SK-N-SH (cell line): ENCODE measurements around the gene HSD11B1L. TPM values are rescaled to one million over a fixed set of nuclear protein-coding genes. Genes with fewer than 3 reads are reported as not detected.

Experiments
- CTCF ChIA-PET: fragments of 300-600, 350-600 bp; formaldehyde crosslinking; extraction: SDS; loops from one replicate; lab custom pipeline; 2021; lab: Yijun Ruan, JAX
- POLR2A ChIA-PET: fragments of 350-600 bp; sonication (Branson Sonifier 250); formaldehyde crosslinking; extraction: SDS; loops from one replicate; lab custom pipeline; 2020; ENCODE audit warnings: antibody characterized with exemption, inconsistent platforms; lab: Yijun Ruan, JAX
- DNase-seq: peaks from one replicate; pipeline ENCODE4 v3.0.0; 2012
- H2AFZ ChIP-seq: fragments of 200-600 bp; sonication (generic); 2 replicates; pipeline ENCODE4 v1.8.1; 2016; ENCODE audit warnings: antibody characterized with exemption, mild to moderate bottlenecking, low read depth
- H3F3A ChIP-seq: fragments of 200-600 bp; sonication (generic); replicated peaks from 2 replicates; pipeline ENCODE3; 2016; ENCODE audit warnings: antibody characterized with exemption, mild to moderate bottlenecking; ENCODE audit not compliant: insufficient read depth
- H3K27ac ChIP-seq, 2 experiments: fragments of 200-500 bp in 1 of 2; fragments of 200-600 bp in 1 of 2; sonication (Bioruptor generic) in 1 of 2; sonication (generic), shearing (Covaris generic) in 1 of 2; 2 replicates each; pipeline versions ENCODE4 v1.5.1 to v1.6.1; 2014 to 2016; ENCODE audit warnings: low read depth in 2 of 2, inconsistent platforms in 1 of 2, low read length in 1 of 2, mild to moderate bottlenecking in 1 of 2, mixed read lengths in 1 of 2
- H3K27me3 ChIP-seq: fragments of 200-600 bp; sonication (generic), shearing (Covaris generic); 2 replicates; pipeline ENCODE4 v1.6.1; 2016; ENCODE audit warnings: mixed run types; ENCODE audit not compliant: insufficient read depth
- H3K36me3 ChIP-seq, 2 experiments: fragments of 200-500 bp in 1 of 2; fragments of 200-600 bp in 1 of 2; sonication (Bioruptor generic) in 1 of 2; sonication (generic) in 1 of 2; replicated peaks in 1 of 2; 2 replicates each; pipeline versions ENCODE3 to v1.5.1; 2014 to 2016; ENCODE audit warnings: low read length in 1 of 2, mild to moderate bottlenecking in 1 of 2; ENCODE audit not compliant: insufficient read depth in 2 of 2, control insufficient read depth in 1 of 2
- H3K4me1 ChIP-seq, 2 experiments: fragments of 200-500 bp in 1 of 2; fragments of 200-600 bp in 1 of 2; sonication (Bioruptor generic) in 1 of 2; sonication (generic), shearing (Covaris generic) in 1 of 2; 2 replicates each; pipeline versions ENCODE4 v1.5.1 to v1.6.1; 2014 to 2016; ENCODE audit warnings: low read depth in 1 of 2, low read length in 1 of 2, mixed run types in 1 of 2; ENCODE audit not compliant: insufficient read depth in 2 of 2, control insufficient read depth in 1 of 2
- H3K4me2 ChIP-seq: fragments of 200-600 bp; sonication (generic), shearing (Covaris generic); 2 replicates; pipeline ENCODE4 v1.6.1; 2017; ENCODE audit warnings: mixed run types
- H3K4me3 ChIP-seq, 2 experiments: fragments of 200-500 bp in 1 of 2; fragments of 200-600 bp in 1 of 2; sonication (Bioruptor generic) in 1 of 2; sonication (generic), shearing (Covaris generic) in 1 of 2; 2 replicates each; pipeline versions ENCODE4 v1.5.1 to v1.8.1; 2014 to 2016; ENCODE audit warnings: low read depth in 2 of 2, inconsistent platforms in 1 of 2, low read length in 1 of 2, mild to moderate bottlenecking in 1 of 2, mixed read lengths in 1 of 2, moderate library complexity in 1 of 2
- H3K79me2 ChIP-seq: fragments of 200-600 bp; sonication (generic); 2 replicates; pipeline ENCODE4 v1.8.1; 2017; ENCODE audit warnings: mild to moderate bottlenecking; ENCODE audit not compliant: insufficient read depth
- H3K9ac ChIP-seq: fragments of 200-600 bp; sonication (generic); 2 replicates; pipeline ENCODE4 v1.6.1; 2017; ENCODE audit warnings: mixed run types
- H3K9me2 ChIP-seq: fragments of 200-600 bp; sonication (generic); 2 replicates; pipeline ENCODE4 v1.6.1; 2017; ENCODE audit warnings: mixed run types
- H3K9me3 ChIP-seq: fragments of 200-600 bp; sonication (generic); 2 replicates; pipeline ENCODE4 v1.6.1; 2017; ENCODE audit warnings: mixed run types, mild to moderate bottlenecking, moderate library complexity
- H4K20me1 ChIP-seq: fragments of 200-600 bp; sonication (generic); 2 replicates; pipeline ENCODE4 v1.6.1; 2017; ENCODE audit warnings: mild to moderate bottlenecking, mixed run types; ENCODE audit not compliant: insufficient read depth
- FOSL2 ChIP-seq: IDR thresholded peaks from 2 replicates; pipeline ENCODE4 v1.4.0; 2012; ENCODE audit warnings: low read depth, mild to moderate bottlenecking, moderate library complexity, borderline replicate concordance
- FOXJ3 ChIP-seq: sonication (generic); formaldehyde crosslinking; IDR thresholded peaks from 2 replicates; pipeline ENCODE4 v1.5.1; 2020; ENCODE audit warnings: mild to moderate bottlenecking, missing genetic modification reagents
- GABPA ChIP-seq: IDR thresholded peaks from 2 replicates; pipeline ENCODE4 v1.4.0; 2012; ENCODE audit warnings: low read depth, mild to moderate bottlenecking
- JUND ChIP-seq: IDR thresholded peaks from 2 replicates; pipeline ENCODE4 v1.4.0; 2012
- MEF2A ChIP-seq: IDR thresholded peaks from 2 replicates; pipeline ENCODE4 v1.4.0; 2012; ENCODE audit warnings: low read depth, borderline replicate concordance
- NRF1 ChIP-seq: IDR thresholded peaks from 2 replicates; pipeline ENCODE4 v1.6.1; 2012; ENCODE audit warnings: low read depth, mild to moderate bottlenecking, low read length
- RCOR1 ChIP-seq: fragments of 150-350 bp; IDR thresholded peaks from 2 replicates; pipeline ENCODE4 v1.6.1; 2017; ENCODE audit warnings: antibody characterized with exemption, low read length
- SIN3A ChIP-seq: IDR thresholded peaks from 2 replicates; pipeline ENCODE4 v1.6.1; 2012; ENCODE audit warnings: low read depth, mild to moderate bottlenecking, low read length, moderate library complexity, borderline replicate concordance
- TAF1 ChIP-seq: IDR thresholded peaks from 2 replicates; pipeline ENCODE4 v1.6.1; 2012; ENCODE audit warnings: low read depth, mild to moderate bottlenecking, low read length, moderate library complexity, borderline replicate concordance
- TEAD4 ChIP-seq: IDR thresholded peaks from 2 replicates; pipeline ENCODE4 v1.4.0; 2012; ENCODE audit warnings: mild to moderate bottlenecking, borderline replicate concordance; ENCODE audit not compliant: insufficient read depth
- YY1 ChIP-seq: IDR thresholded peaks from 2 replicates; pipeline ENCODE4 v1.4.0; 2012; ENCODE audit warnings: low read depth, mild to moderate bottlenecking
- ZBTB33 ChIP-seq: IDR thresholded peaks from 2 replicates; pipeline ENCODE4 v1.4.0; 2012; ENCODE audit warnings: low read depth, borderline replicate concordance
- WGBS: methylation state at CpG from one replicate; pipeline ENCODE4 v1.1.6; 2017; ENCODE audit warnings: low lambda C conversion rate; 5-methylcytosine and 5-hydroxymethylcytosine counted together
- polyA plus RNA-seq, 3 experiments: library from polyadenylated mRNA; depleted of rRNA; stranded (reverse); fragments of >200 nt; gene quantifications; 2 replicates each; pipeline ENCODE4 v1.2.3, GENCODE V29; 2012
- TF ChIP-seq, protein P1 (sequence below): fragments of 150-350 bp; IDR thresholded peaks from 2 replicates; pipeline ENCODE4 v1.6.1; 2016; ENCODE audit warnings: mild to moderate bottlenecking, low read depth, low read length
- TF ChIP-seq, protein P2 (sequence below): IDR thresholded peaks from 2 replicates; pipeline ENCODE4; 2012
- TF ChIP-seq, protein P3 (sequence below): IDR thresholded peaks from 2 replicates; pipeline ENCODE4 v1.4.0; 2012; ENCODE audit warnings: low read depth, borderline replicate concordance

The HSD11B1L gene
- polyA plus RNA-seq, 1 of the 3 experiments (the other 2 are of a cell fraction) = 53.3 TPM

- H3K9me2 ChIP-seq = no peaks in the 10 kb centered on the region
- H3K4me3 ChIP-seq = no peak overlapping the region
- H3K4me2 ChIP-seq = no peak overlapping the region
- POLR2A ChIA-PET = no interaction called here
- H3K9me3 ChIP-seq = no peaks in the 10 kb centered on the region
- H3K4me1 ChIP-seq = peaks cover 0 to 2% of the 10 kb centered on the region in 2 experiments; a peak in 1 of 4 replicates
- H4K20me1 ChIP-seq = no peaks in the 10 kb centered on the region
- no peaks in the 10 kb centered on the region for H3K79me2 ChIP-seq
- CTCF ChIA-PET = interaction anchor here (0.8 kb wide), 1 partner anchor 43 kb away, joined by 3 read pairs; no protein-coding TSS in a partner anchor
- H3K27ac ChIP-seq = no peak overlapping the region
- peaks cover 4% of the 10 kb centered on the region for H3F3A ChIP-seq
- 96% methylated on average over 10 of the region's 13 CpGs for whole genome bisulfite sequencing
- DNase-seq = no peak
- no peak for TF ChIP-seq NRF1
- TF ChIP-seq MEF2A = no peak
- TF ChIP-seq JUND = no peak
- TF ChIP-seq, protein P1, sequence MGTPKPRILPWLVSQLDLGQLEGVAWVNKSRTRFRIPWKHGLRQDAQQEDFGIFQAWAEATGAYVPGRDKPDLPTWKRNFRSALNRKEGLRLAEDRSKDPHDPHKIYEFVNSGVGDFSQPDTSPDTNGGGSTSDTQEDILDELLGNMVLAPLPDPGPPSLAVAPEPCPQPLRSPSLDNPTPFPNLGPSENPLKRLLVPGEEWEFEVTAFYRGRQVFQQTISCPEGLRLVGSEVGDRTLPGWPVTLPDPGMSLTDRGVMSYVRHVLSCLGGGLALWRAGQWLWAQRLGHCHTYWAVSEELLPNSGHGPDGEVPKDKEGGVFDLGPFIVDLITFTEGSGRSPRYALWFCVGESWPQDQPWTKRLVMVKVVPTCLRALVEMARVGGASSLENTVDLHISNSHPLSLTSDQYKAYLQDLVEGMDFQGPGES = no peak
- no peak for TF ChIP-seq GABPA
- TF ChIP-seq, protein P2, sequence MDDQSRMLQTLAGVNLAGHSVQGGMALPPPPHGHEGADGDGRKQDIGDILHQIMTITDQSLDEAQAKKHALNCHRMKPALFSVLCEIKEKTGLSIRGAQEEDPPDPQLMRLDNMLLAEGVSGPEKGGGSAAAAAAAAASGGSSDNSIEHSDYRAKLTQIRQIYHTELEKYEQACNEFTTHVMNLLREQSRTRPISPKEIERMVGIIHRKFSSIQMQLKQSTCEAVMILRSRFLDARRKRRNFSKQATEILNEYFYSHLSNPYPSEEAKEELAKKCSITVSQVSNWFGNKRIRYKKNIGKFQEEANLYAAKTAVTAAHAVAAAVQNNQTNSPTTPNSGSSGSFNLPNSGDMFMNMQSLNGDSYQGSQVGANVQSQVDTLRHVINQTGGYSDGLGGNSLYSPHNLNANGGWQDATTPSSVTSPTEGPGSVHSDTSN = no peak
- TF ChIP-seq RCOR1 = no peak
- no peak for TF ChIP-seq FOXJ3 (CRISPR knock-in tag)
- TF ChIP-seq TAF1 = no peak
- no peak for TF ChIP-seq YY1
- TF ChIP-seq ZBTB33 = no peak
- H3K27me3 ChIP-seq = no peaks in the 10 kb centered on the region
- H2AFZ ChIP-seq = no peak overlapping the region
- H3K9ac ChIP-seq = no peak overlapping the region
- H3K36me3 ChIP-seq = peaks cover 9 to 19% of the 10 kb centered on the region in 2 experiments
Measured at GRCh38 chr19:5672708-5673459, 7.9 kb upstream of the HSD11B1L start.

GRCh38 chr19:5673752-5674151, 7.1 kb upstream of the HSD11B1L start:
- 95% methylated on average over 1 of the region's 1 CpG for WGBS
- no peak overlapping the region for H3K9ac ChIP-seq
- no peaks in the 10 kb centered on the region for H3K9me3 ChIP-seq
- no peak for DNase-seq
- H3K27me3 ChIP-seq = no peaks in the 10 kb centered on the region
- peaks cover 6 to 11% of the 10 kb centered on the region in 2 experiments for H3K36me3 ChIP-seq
- H2AFZ ChIP-seq = no peak overlapping the region
- no peak overlapping the region for H3K4me2 ChIP-seq
- H3K4me1 ChIP-seq = peaks cover under 1 to 2% of the 10 kb centered on the region in 2 experiments; a peak in 1 of 4 replicates
- no peaks in the 10 kb centered on the region for H3K79me2 ChIP-seq
- POLR2A ChIA-PET = no interaction called here
- H3F3A ChIP-seq = peaks cover 4% of the 10 kb centered on the region
- CTCF ChIA-PET = no interaction called here
- H3K9me2 ChIP-seq = no peaks in the 10 kb centered on the region
- H3K4me3 ChIP-seq = no peak overlapping the region
- H3K27ac ChIP-seq = no peak overlapping the region
- no peaks in the 10 kb centered on the region for H4K20me1 ChIP-seq
- TF ChIP-seq SIN3A = no peak
- TF ChIP-seq TEAD4 = no peak
- no peak for TF ChIP-seq YY1
- TF ChIP-seq, protein P3, sequence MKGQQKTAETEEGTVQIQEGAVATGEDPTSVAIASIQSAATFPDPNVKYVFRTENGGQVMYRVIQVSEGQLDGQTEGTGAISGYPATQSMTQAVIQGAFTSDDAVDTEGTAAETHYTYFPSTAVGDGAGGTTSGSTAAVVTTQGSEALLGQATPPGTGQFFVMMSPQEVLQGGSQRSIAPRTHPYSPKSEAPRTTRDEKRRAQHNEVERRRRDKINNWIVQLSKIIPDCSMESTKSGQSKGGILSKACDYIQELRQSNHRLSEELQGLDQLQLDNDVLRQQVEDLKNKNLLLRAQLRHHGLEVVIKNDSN = no peak
- TF ChIP-seq FOSL2 = no peak
